ENCODE results near the gene GPR152. TPM values are rescaled to one million over a fixed set of nuclear protein-coding genes. Genes with fewer than 3 reads are reported as not detected.

Gene GPR152
- not detected for total RNA-seq

- WGBS, 2 donors = 85 to 88% methylated on average over 12 to 14 of the region's 33 CpGs
- H3K27ac ChIP-seq = peak within 1 kb of the TSS in 1 of 3 donors; percentile 36
- H3K27me3 ChIP-seq = no peaks in the 10 kb centered on the region
- H3K4me3 ChIP-seq (replicated peaks in 1 of 3) = no peak within 1 kb of the TSS
- no peak for TF ChIP-seq POLR2A (IDR thresholded peaks at IDR 0.05)
- TF ChIP-seq, protein P1, sequence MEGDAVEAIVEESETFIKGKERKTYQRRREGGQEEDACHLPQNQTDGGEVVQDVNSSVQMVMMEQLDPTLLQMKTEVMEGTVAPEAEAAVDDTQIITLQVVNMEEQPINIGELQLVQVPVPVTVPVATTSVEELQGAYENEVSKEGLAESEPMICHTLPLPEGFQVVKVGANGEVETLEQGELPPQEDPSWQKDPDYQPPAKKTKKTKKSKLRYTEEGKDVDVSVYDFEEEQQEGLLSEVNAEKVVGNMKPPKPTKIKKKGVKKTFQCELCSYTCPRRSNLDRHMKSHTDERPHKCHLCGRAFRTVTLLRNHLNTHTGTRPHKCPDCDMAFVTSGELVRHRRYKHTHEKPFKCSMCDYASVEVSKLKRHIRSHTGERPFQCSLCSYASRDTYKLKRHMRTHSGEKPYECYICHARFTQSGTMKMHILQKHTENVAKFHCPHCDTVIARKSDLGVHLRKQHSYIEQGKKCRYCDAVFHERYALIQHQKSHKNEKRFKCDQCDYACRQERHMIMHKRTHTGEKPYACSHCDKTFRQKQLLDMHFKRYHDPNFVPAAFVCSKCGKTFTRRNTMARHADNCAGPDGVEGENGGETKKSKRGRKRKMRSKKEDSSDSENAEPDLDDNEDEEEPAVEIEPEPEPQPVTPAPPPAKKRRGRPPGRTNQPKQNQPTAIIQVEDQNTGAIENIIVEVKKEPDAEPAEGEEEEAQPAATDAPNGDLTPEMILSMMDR (IDR thresholded peaks at IDR 0.05) = no peak
- H3K4me1 ChIP-seq = no peaks in the 10 kb centered on the region
- intact Hi-C loops (cut with DNase I) = no loop called here
- no peak for DNase-seq
- H3K36me3 ChIP-seq = no peaks in the 10 kb centered on the region
- H3K9me3 ChIP-seq = no peaks in the 10 kb centered on the region
Measured at GRCh38 chr11:67452141-67452952, at the start of gene GPR152. GPR152 (minus strand) TSS chr11:67452729; CDS start chr11:67452724, 5 bp downstream.

DNA sequence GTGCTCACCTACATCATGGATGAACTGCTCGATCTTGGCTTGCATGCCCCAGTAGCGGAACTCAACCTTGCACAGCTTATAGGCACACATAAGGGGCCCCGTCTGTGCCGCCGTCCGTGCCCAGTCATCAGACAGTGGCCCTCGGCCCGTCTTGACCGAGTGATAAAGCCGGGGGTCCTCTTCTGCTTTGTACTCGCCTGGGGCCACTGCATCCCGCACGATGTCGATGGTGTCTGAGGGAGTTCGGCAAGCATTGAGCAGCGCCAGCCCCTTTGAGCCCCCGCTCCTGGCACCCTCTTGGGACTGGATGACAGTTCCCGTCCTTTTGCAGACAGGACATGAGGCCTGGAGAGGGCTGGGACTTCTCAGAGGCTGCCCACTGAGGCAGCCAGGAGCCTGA lies 49.3 kb upstream of the GPR152 start:
- H3K36me3 ChIP-seq = peaks cover 0 to 17% of the 10 kb centered on the region in 2 donors
- H3K27ac ChIP-seq = no peak overlapping the region
- TF ChIP-seq, protein P1 (IDR thresholded peaks at IDR 0.05) = no peak
- TF ChIP-seq POLR2A (IDR thresholded peaks at IDR 0.05) = no peak
- WGBS, 2 donors = 94 to 100% methylated on average over 9 to 15 of the region's 18 CpGs
- no peak overlapping the region for H3K4me3 ChIP-seq (replicated peaks in 1 of 3)
- peaks cover 21 to 27% of the 10 kb centered on the region in 2 donors for H3K4me1 ChIP-seq
- no peaks in the 10 kb centered on the region for H3K9me3 ChIP-seq
- intact Hi-C loops (cut with DNase I) = loop anchor here (10.0 kb wide), 1 partner anchor 147 kb away; the partner anchor contains the start of gene POLD4
- no peaks in the 10 kb centered on the region for H3K27me3 ChIP-seq
- no peak for DNase-seq

DNA sequence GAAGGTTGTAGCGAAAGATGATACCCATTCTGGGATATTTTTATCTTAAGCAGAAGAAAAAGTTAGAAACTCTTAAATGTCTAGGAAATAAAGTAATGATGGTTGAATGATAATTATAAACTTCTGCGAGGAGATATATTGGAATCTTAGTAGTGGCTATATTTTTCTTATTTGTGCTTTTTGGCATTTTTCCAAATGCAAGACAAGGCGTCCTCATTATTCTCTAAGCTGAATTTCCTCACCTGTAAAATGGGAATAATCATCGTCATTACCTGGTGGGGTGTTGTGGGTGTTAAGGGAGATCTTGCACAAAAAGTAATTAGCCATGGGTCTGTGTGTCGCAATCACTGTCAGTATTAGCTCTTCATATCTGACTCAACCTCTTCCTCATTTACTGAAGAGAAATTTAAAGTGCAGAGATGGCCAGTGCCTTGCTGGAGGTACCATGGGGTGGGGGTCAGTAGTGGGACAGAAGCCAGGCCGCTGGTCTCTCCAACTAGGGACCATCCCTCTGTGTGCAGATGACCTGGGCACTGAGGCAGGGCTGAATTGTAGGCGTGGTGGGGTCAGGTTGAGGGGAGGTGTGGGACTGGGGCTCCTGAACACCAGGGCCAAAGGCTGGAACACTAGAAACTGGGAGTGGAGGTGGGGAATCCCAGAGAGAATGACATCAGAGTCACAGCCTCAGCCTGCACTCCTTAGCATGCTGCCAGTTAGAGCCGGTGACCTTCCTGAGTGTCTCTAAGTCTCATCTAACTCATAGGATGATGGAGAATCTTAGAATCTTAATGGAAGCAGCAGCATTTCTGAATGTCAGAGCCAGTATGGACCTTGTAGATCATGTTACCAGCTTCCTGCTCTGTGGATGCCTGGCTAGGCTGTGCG lies 48.5 kb upstream of the GPR152 start:
- 90 to 97% methylated on average over 8 to 9 of the region's 9 CpGs for WGBS, 2 donors
- Histone ChIP-seq H3K27ac (no peak overlapping the region), H3K4me1 (peaks cover 14 to 19% of the 10 kb centered on the region in 2 donors), H3K9me3 (no peaks in the 10 kb centered on the region), H3K4me3 (replicated peaks in 1 of 3) (no peak overlapping the region), H3K36me3 (peaks cover 0 to 15% of the 10 kb centered on the region in 2 donors), H3K27me3 (no peaks in the 10 kb centered on the region)
- intact Hi-C loops (cut with DNase I) = loop anchor here (10.0 kb wide), 1 partner anchor 146 kb away; the partner anchor contains the start of gene POLD4
- no peak for DNase-seq
- TF ChIP-seq, protein P1 (IDR thresholded peaks at IDR 0.05) = no peak
- TF ChIP-seq POLR2A (IDR thresholded peaks at IDR 0.05) = no peak

- intact Hi-C loops (cut with DNase I) = loop anchor here (10.0 kb wide), 1 partner anchor 146 kb away; the partner anchor contains the start of gene POLD4
- DNase-seq = no peak
Measured at GRCh38 chr11:67500484-67500821, 47.9 kb upstream of the GPR152 start.

More at GRCh38 chr11:67500484-67500821, 47.9 kb upstream of the GPR152 start:
- WGBS, 2 donors = 73 to 93% methylated on average over 1 of the region's 1 CpG
- H3K4me3 ChIP-seq (replicated peaks in 1 of 3) = no peak overlapping the region
- no peak overlapping the region for H3K27ac ChIP-seq
- H3K9me3 ChIP-seq = no peaks in the 10 kb centered on the region
- H3K36me3 ChIP-seq = peaks cover 0 to 15% of the 10 kb centered on the region in 2 donors
- TF ChIP-seq POLR2A (IDR thresholded peaks at IDR 0.05) = no peak
- TF ChIP-seq, protein P1 (IDR thresholded peaks at IDR 0.05) = no peak
- H3K4me1 ChIP-seq = peaks cover 7 to 13% of the 10 kb centered on the region in 2 donors
- H3K27me3 ChIP-seq = no peaks in the 10 kb centered on the region
